Activated CD4-positive, alpha-beta T cell treated with anti-CD3 and anti-CD28 coated beads, Interleukin-2, amount 50 U/mL, for 24 hours (primary cell): ENCODE results near the gene SSTR3.
"Not testable (repeated sequence)": the region's sequence is repeated elsewhere in the genome, so short reads cannot be mapped to it uniquely, and the experiment has no call there.

Experiments
- DNase-seq, 2 donors: peaks; one replicate each; pipeline ENCODE4 v3.0.0-alpha.2; 2020; ENCODE audit warnings: low read depth in 1 of 2, low spot score in 1 of 2

The SSTR3 gene

GRCh38 chr22:37212174-37212906 is at the start of gene SSTR3:
Gene SSTR3 (minus strand): TSS chr22:37212477. CDS start chr22:37207803, 4,674 bp downstream.
- no peak for DNase-seq

- peak in 1 of 2 donors; percentile 59 for DNase-seq
Measured at GRCh38 chr22:37260901-37261336, 48.6 kb upstream of the SSTR3 start.

- DNase-seq, result no peak
Measured at GRCh38 chr22:37260155-37260795, 48.0 kb upstream of the SSTR3 start.

DNA sequence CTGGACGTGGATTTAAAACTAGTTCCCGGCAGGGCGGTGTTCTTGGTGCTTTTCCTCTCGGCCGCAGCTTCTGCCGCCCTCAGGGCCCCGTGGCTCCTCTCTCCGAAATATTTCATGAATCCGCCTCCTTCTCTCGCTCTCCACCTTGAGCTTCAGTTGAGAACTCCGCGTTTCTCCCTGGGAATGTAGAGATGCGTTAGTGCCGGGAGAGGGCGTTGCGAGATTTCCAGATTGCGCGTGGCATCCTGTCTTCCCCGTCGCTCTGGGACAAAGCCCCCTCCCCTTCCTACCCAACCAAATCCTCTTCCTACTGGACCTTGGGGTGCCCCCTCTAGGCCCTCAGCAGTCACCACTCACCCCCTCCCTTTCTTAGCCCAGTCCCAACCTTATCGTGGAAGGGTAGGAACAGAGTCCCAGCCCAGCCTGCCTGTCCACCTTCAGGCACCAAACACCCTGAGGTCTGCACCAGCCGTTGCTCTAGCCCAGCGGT is 47.3 kb upstream of the SSTR3 start:
- DNase-seq, result no peak

DNA sequence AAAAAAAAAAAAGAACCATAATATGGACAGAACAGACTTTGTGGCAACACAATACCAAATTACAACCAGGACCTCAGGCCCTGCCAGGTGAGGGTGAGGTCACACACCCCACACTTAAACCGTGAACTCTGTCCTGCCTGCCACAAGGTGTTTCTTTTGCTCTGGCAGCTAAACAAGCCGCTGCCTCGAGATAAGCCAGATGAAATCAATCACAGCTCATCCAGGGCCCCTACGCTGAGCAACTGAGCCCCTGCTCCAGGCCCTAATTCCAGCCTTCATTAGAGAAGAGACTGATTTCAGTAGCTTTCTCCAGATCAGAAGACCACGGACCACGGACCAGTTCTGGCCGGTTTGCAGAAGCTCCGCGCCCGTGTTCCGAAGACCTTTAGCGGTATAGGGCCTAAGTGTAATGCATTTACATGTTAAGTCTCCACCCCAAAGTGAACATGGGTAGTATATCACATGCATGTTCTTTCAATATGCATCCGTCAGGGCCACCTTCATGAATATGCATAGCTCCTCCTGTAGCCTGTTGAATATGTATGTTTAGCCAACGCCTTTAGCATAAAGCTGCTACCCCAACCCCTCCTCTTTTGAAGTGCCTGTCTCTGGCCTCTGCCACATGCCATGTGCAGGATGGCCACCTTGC is 46.6 kb upstream of the SSTR3 start:
- DNase-seq, result no peak

DNA sequence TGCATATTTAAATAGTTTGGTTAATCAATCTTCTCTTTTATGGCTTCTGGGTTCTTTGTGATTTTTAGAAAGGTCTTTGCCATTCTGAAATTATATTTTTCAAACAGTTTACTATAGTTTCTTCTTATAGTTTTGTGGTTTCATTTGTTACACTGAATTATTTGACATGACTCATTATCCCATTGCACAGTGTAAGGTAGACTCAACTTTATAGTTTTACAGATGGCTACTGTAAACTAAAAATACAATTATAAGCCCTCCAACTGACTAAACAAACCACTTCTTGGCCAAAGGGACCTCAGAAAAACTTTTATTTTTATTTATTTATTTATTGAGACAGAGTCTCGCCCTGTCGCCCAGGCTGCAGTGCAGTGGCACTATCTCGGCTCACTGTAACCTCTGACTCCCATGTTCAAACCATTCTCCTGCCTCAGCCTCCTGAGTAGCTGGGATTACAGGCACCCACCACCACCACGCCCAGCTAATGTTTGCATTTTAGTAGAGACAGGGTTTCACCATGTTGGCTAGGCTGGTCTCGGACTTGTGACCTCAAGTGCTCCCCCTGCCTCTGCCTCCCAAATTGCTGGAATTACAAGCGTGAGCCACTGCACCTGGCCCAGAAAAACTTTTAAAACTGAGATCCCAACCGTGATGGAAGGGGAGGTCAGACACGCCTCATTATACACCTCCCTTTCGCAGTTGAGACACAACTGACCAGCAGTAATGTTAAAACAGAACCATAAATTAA is 45.9 kb upstream of the SSTR3 start:
- DNase-seq, result no peak

DNA sequence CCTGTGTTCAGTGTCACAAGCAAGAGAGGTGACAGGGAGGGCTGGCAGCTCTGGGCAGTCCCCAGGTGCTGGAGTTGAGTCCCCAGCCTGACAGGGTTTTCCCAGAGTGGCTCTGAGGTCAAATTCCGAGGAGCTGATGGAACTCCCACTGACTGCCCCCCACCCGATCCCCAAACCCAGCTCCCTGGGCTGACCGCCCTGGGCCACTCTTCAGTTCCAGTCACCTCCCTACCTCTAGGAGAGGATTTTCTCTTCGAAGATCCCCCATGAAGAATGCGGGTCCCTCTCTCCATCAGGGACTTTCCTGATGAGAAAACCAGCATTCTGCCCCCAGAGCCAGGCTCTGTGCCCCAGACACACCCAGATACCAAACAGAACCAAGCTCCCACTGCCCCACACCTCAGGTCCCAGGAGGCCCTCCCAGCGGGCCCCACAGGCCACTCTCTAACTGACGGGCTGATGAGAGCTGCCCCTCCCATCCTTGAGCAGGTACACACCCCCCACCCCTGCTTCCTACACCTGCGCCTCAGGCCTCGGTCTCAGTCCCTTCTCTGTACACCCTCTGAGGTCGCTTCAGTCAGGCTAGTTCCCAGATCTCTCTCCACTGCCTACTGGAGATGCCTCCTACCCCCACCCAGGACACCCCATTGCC is 43.9 kb upstream of the SSTR3 start:
- DNase-seq, result no peak

GRCh38 chr22:37255558-37256006 is 43.3 kb upstream of the SSTR3 start:
- DNase-seq, result no peak

DNA sequence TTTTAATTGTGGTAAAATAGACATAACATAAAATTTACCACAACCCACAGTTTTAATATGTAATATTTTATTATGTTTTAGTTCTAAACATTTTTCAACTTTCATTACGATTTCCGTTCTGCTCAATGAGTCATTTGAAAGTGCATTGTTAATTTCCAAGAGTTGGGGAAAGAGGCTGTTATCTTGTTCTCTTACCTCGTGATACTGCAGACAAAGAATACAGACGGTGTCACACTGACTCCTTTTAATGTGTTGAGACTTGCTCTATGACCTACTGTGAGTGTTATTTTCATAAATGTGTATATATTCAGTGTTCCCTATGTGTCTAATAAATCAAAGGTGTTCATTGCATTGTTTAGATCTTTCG is 42.6 kb upstream of the SSTR3 start:
- DNase-seq, result no peak

- no peak for DNase-seq
Measured at GRCh38 chr22:37254209-37254866, 42.1 kb upstream of the SSTR3 start.

DNA sequence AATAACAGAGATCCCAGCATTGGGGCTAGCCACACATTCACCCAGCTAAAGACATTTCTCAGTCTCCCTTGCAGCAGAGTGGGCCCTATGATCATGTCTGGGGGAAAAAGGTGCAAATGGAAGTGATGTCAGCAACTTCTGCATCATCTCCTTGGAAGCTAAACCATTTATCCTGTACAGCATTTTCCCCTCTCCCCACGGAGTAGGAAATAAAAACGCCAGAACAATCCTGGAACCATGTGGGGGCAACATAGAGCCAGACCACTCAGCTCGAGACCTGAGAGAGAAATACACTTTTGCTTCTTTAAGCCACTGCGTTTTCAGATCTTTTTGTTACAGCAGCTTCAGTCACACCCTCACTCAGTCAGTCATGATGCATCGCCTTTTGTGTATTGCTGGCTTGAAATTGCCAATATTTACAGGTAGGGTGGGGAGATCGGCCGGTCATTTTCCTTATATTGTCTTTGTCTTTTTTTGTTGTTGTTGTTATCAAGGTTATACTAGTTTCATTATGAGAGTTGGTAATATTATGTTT is 40.9 kb upstream of the SSTR3 start:
- no peak for DNase-seq

DNA sequence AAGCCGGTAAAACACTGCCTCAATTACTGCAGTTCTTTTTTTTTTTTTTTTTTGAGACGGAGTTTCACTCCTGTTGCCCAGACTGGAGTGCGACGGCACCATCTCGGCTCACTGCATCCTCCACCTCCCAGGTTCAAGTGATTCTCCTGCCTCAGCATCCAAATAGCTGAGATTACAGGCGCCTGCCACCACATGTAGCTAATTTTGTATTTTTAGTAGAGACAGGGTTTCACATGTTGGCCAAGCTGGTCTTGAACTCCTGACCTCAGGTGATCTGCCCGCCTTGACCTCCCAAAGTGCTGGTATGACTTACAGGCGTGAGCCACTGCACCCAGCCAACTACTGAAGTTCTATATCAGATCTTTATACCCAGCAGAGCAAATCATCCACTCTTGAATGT is 39.6 kb upstream of the SSTR3 start:
- not testable (repeated sequence) for DNase-seq

- DNase-seq, result no peak
Measured at GRCh38 chr22:37249986-37250385, 37.7 kb upstream of the SSTR3 start.

DNA sequence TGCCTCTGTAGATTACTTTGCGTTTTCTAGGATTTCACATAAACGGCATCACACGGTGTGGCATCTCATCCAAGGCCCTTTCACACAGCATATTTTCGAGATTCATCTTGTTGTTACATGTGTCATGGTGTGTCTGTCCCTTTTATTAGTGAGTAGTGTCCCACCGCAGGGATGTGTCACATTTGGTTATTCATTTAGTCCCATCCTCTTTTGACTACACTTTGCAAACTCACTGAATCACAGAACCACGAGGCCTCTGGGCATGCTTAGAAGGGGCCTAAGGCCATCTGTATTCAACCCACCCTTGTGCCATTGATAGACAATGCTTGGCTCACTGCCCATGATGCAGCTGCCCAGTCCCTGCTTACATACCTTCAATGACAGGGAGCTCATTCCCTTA is 36.0 kb upstream of the SSTR3 start:
- DNase-seq, result no peak

- DNase-seq, result no peak
Measured at GRCh38 chr22:37245740-37246139, 33.5 kb upstream of the SSTR3 start.

DNA sequence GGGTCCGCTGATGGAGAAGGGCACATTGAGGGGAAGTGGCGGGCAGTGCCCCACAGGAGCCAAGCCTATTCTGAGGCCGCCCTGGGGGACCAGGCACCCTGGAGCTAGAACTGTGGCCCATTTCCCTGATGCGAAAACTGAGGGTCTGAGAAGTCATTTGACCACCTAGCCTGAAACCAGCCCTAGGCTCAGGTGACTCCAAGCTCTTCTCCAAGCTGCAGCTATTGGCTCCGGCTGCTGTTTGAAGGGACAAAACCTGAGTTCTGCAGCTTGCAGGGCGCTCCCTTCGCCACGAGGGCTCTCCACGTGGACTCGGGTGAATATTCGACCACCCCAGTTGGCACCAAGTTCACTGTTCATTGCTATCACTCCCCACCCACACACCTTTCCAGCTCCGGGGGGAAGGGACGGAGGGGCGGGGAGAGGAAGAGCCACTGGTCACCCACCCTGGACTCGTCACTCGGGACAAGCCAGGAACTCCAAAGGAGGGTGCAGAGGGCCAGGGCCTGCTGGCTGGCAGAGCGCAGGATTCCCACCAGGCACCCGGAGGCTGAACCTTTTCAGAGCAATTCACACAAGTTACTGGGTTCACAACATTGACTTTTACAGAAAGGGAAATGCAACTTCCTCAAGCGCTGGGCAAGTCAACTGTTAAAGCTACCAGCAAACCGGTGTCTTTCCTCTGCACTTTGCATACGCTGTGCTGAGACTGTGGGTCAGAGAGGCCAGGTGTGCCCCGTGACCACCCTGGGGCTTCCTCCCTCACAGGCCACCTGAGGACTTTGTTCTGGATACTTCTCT is 32.8 kb upstream of the SSTR3 start:
- no peak for DNase-seq

DNA sequence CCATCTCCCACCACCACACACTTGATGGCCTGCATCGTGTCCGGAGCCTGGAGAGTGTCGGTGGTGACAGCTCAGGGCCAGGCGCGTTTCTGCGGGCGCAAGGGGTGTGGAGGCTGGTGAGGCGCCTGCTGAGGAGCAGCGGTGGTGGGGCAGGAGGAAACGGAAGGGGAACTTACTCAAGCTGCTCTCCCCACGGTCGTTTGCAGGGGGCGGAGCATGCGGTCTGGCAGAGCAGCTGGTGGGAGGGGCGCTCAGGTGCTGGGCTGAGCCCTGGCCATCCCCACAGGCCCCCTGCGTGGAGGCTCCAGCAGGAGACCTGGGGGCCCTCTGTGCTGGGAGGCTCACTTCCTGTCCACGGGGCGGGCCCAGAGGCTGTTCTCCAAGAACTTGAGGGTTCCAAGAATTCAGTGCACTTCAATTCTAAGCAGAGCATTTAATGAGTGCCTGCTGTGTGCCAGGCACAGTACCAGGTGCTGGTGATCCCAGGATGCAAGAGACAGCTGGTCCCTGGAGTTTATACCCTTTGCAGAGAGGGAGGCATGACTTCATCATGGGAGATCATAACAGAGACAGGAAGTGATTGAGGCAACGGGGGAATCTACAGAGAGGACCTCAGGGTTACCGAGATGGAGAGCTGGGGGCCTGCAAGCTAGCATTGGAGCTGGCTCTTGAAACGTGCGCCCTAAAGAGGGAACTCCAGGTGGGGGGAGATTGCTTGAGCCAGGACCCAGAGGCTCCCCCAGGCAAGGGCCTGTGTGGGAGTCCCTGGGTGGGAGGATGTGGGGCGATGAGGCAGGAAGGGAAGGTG is 32.0 kb upstream of the SSTR3 start, which contains the start of gene RAC2:
Gene RAC2, minus strand, starts transcription at position 156 of the 808 bp plus-strand sequence. Its CDS starts 121 bp downstream, at position 35.
- DNase-seq, result peak; percentile 73 to 86

DNA sequence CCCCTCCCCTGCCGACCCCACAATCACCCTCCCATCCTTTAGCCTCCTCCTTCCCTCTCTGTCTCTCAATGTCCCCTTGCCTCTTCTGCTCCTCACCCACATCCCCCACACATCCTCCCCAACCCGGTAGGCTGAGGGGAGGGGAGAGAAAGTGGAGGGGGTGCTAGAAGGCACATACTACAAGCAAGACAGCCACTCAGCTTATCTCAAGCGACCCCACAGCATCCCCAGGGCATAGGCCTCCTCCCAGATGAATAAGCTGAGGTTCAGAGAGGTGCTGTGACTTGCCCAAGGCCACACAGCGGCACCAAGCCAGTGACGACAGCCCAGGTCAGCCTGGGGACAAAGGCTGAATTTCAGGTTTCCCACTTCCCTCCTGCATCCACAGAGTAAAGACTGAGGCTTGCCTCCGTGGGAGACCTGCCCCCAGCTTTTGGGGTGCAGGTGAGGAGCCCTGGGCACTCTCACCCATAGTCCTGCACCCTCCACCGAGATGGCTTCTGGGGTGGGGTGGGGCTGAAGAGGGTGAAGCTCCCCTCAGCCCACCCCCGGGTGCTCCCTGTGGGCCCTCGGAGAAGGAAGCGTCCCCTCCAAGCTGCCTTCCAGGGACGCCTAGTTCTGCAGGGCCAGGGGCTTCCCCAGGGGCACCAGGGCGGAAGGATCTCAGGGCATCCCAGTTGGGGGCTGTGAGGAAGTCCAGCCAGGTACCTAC is 31.3 kb upstream of the SSTR3 start:
- DNase-seq, result no peak
